Activated T-cell treated with anti-CD3 and anti-CD28 coated beads, Interleukin-2, amount 50 U/mL, for 48 hours (primary cell): ENCODE measurements around the gene GABBR2.

Experiments
- DNase-seq, 2 experiments: peaks; one replicate each; pipeline ENCODE4 v3.0.0-alpha.2; 2020

GABBR2 gene

DNA sequence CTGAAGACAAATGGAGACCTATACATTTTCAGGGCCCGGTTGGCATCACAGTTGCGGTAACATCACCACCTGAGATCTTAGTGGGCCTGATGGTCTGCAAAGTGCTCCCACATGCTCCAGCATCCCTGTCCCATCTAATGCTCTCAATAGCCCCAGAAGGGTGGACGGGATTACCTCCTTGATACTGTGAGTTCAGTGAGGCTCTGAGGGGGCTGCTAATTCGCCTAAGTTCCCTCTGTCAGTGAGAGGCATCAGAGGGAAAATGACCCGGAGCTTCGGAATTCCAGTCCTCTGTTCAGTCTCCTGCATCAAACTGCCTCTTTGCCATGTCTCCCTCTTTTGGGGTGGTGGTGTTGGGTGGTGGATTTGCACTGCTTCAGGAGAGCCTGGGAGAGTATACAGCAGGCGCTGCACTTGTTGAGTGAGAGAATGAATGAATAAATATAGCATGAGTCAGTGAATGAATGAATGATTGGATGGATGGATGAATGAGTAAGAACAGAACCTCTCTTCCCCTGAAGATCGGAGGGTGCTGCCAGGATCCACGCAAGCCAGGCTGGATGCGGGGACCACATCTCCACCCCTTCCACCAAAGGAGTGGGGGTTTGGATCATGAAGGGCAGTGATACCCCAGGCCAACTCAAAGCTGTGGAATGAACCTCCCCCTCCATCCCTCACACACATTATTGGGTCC lies 141.0 kb downstream of the GABBR2 start:
- DNase-seq = no peak

DNA sequence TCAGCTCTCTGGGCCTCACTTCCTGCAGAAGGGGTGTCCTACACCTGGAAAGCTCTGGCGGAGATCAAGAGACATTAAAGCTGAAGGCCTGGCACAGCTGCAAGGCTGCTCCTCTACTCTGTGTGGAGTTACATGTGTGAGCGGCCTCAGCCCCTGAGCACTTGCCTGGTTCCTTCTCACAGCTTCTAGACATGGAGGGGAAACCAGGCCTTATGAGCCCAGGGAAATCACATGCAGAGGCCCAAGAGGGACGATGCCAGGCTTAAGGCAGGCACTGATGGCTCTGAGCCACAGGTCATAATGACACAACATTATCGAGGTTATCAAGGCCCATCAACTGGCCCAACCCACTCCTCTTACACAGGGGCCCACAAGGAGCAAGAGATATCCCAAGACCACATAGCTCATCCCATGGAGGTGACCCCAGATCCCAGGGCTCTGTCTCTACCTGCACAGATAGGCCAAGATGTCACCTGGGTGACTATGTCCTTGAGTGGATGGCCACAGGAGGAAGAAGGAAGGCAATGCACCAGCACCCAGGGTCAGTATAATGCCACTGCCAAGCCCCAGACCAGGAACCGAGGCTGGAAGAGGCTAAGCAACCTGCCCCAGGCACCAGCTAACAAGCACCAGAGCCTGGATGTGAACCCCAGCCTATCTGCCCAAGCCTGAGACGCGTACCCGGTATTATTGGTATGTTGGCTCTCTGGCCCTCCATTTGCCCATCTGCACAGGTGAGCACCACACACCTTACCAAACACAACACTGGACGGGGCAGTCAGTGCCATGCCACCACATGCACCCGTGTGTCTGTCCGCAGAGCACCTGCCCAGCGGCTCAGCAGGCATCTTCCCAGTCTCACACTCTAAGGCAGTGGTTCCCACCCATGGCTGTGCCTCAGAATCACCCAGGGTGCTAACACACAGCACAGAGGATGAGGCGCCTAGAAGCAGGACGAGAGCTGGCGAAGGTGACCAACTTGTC lies 143.3 kb downstream of the GABBR2 start:
- no peak for DNase-seq

DNA sequence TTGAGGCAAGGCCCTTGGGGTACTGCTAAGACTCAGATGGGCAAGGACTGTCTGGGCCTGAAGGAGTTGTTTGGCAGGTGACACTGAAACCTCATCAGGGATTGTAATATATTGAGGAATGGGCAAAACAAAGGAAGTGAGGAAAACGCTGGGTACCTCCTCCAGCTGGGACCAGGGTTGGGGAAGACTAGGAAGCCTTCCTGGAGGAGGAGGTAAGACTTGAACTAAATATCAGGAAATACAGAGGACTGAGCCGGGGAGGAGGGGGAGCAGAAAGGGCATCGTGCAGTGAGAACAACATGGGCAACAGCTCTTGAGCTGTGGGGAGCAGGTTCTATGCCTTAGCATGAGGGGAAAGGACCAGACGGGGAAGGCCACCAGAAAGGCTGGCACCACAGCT lies 144.0 kb downstream of the GABBR2 start:
- no peak for DNase-seq

DNA sequence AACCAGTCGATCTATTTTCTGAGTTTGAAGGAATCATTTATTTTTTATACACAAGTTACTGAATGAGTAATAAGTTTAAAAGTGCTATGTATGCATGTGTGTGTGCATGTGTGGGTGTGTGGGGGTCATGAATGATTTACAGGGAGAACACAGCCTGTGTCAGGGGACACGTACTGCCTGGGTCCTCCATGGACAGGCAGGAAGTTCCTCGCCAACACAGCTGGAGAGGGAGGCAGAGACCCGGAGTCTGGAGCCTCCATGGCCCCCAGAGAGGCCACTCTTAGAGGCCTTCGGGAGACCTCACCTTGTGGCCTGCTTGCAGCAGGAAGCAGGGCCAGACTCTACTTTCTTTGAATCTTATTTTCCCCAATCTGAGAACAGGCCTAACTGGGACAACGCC lies 144.7 kb downstream of the GABBR2 start:
- no peak for DNase-seq

DNA sequence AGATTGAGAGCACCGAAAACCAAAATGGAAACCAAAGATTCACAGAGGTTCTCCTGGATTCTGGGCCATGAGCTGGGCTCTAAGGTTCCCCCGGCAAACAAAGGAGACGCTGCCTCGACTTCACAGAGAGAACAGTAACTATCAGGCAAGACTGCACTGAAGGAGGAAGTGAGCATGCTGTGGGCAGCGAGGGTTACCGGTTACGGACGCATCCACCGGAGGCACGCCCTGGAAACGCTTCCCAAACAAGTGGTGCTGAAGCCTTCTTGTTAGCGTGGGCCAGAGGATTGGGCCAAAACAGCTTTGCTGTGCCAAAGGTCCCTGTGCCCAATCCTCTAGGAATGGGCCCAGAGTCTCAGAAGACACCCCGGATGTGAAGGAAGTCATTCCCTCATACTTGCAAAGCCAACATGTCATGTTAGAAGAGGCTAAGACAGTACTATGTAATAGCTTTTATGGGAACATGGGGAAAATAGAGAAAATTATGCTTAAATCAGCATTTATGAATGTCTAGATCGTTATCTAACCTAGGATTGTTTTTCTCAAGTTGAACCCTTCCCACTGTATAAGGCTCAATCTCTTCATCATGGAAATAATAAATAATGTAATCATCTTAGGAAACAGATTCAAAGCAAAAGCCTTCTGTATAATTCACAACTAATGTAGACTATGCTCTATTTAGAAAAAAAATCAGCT lies 145.4 kb downstream of the GABBR2 start:
- no peak for DNase-seq

DNA sequence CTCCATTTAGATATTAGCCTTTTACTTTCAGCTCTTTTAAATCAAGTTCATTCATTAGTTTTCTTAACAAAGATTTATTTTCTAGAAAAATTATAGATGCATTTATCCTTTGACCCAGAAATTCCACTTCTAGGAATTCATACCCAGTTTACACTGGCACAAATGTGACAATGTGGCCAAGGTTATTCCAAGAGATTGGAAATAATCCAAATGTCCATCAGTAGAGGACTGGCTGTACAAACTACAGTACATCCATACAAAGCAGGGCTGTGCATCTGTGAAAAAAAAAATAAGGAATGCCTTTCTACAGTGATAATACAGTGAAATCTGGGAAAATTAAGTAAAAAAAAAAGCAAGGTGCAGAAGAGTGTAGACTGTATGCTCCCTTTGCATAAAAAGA lies 149.2 kb downstream of the GABBR2 start:
- no peak for DNase-seq

DNA sequence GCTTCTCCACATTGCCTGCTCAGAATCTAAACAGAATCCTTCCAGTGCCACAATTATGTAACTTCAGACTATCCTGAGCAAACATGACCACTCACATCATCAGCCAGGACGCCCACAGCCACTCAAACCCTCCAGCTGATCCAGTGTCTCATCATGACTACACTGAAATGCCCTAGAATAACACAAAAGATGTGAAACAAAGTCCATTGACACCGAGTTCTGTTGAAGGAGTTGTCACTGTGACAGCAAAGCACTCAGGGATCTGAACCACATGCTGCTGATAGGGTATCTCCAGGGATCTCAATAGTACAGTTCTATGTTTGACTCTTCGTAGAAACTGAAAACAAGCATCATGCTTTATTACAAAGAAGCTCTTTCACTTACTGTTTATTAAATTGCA lies 150.2 kb downstream of the GABBR2 start:
- no peak for DNase-seq

DNA sequence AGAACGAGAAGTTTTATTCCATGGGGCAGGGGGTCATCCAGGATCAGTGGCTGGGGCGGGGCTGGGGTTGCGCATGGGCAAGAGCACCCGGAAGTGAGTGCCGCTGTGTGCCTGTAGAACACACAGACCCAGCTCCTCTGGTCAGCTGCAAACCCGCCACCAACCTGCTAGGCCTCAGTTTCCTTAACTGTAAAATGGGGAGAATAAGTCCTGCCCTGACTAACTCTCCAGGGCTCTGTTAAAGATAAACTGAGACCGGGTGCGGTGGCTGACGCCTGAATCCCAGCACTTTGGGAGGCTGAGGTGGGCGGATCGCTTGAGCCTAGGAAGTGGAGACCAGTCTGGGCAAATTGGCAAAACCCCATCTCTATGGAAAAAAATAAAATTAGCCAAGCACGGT lies 152.2 kb downstream of the GABBR2 start:
- DNase-seq = no peak

DNA sequence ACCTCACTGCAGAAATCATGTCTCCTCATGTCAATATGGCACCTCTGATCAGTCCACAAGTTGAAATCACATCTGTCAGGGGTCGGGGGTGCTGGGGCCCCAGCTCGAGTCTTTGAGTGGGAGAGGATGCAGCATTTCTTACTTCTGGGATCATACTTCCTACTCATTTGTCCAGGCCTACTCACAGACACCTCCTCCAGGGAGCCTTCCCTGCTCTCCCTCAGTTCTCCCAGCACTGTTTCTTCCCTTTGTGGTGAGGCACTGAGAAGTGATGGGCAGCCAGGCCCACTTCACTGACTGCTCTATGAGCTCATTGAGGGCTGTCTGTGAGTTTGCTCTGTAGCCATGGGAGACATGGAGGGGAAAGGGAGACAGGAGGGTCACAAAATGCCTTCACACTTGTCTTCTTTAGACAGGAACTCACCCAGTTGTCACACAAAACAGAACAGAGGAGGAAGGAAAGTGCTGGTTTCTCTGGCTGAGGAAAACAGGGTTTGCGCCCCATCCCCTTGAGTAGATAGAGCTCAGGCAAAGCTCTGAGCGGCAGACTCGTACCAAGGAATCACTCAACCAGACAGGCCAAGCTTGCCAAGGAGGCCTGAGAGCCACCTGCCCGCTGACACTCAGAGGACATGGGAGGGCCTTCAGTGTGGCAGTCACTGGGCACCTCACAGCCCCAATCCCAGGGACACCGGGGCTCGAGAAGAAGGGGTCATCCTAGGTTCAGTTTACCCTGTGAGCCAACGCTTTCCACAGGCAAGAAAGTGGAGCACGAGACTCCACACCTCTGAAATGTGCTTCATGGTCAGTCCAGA lies 152.9 kb downstream of the GABBR2 start:
- DNase-seq = no peak

DNA sequence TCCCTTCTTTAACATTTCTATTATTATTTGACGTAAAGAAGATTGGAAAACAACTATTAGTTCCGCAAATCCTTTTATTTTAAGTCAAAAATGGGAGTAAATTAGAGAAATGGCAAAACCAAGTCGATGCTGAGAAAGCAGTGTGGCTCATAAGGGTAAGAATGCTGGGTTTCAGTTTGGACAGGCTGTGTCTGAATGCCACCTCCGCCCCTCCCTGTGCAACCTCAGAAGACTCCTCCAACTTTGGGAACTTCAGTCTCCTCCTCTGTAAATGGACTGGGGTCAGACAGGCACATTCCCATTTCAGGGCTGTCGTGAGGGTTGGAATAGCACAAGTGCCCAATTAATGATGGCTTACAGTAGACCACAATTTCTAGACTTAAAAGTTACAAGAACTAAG lies 154.0 kb downstream of the GABBR2 start:
- DNase-seq = no peak

DNA sequence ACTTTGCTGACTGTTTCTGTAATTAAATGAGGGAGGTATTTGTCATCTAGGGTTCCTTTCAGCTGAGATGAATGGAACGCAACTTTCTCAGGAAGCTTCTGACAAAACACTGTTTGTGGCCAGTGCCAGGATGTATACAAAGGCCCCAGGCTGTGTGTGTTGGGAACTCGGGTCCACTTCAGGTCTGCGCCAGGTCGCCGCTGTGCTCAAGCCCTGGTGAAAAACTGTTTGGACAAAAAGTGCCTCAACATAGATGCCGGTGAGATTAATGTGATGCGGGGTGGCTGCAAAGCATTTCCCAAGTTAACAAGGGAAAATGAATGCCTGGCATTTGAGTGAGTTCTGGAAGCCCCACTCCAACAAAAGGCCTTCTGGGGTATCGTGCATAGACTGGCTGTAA lies 156.4 kb downstream of the GABBR2 start:
- no peak for DNase-seq

DNA sequence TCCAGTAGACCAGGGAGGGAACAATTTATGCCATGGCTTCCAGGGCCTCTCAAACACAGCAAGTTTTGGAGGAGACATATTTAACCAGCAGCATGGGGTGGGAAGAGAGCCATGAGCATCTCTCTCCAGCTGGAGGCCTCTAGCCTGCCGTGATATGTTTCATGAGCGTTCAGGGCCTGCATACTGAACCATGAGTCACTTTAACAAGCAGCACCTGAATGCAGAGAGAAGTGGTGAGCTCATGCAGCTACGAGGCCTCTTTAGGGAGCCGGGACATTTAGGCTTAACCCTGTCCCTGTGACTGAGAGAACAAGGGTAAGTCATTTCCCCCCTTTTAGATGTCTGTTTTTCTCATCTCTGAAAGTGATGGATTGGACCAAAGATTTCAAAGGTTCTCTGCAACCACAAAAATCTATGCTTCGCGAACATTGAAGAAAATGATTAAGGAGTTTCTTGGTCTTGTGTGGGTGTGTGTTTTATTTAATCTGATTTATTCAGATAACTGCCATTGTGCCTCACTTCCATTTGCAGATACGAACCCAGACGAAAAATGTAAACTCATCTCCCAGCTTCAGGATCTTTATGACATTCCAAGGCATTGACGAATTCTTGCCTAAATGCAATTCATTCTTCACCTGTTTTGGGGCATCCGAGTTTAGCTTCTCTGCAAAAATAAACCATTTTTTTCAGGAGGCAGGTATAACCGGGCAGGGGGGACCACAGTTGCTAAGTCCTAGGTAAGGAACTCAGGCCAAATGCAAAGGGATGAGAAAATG lies 157.0 kb downstream of the GABBR2 start:
- DNase-seq = no peak

DNA sequence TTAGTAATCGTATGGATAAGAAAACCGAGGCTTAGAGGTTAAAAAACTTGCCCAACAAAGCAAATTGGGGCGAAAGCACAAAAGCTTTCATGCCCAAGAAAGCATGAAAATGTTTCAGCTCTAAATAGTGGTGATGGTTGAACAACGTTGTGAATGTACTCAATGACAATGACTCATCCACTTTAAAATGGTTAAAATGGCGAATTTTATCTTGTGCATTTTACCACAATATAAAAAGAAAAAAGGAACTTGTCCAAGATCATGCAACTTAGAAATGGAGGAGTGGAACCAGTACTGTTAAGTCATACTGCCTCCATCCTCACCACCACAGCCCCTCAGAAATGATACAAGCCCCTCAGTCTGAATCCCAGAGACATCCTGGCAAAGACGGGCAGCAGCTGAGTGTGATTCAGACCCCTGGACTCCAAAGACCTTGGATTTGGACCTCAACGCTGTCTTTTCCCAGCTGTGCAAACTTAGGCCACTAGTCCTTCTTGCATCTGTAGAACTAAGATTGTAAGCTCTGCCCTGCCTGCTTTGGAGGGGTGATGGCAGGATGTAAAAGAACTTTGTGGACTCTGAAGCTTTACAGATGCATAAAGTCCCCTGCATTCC lies 158.4 kb downstream of the GABBR2 start:
- no peak for DNase-seq

DNA sequence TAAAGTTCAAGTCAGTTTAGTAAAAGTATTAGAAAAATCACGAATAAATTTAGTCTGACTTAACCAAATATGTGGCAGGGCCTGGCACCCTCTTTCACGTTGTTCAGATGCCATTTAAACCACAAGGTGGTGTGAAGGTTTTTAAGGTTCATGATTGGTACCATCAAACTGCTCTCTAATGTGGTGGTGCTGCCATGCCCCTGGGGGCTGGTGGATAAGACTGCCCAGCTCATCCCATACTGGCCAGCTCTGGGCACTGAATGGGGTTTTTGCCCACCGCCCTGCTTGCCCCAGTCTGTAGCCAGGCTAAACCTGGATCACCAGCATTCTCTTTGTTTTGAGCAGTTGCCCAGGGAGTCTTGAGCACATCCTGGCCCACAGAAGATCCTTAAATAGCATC lies 159.3 kb downstream of the GABBR2 start:
- no peak for DNase-seq

DNA sequence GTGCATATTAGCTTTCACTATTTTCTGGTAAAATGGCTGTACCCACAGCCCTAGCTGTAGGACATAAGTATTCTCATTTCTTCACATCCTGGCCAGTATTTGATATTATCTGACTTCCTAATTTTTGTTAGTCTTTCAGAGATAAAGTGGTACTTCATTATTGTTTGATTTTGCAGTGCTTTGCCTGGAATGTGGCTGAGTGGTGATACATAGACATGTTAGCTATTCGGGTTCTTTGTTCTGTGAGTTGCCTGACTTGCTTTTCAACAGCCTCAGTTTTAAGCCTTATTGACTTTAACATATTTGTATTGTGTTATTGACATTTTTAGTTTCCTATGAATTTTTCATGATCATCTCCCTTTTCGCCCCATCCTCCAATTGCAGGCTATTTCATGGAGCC lies 161.1 kb downstream of the GABBR2 start:
- no peak for DNase-seq

DNA sequence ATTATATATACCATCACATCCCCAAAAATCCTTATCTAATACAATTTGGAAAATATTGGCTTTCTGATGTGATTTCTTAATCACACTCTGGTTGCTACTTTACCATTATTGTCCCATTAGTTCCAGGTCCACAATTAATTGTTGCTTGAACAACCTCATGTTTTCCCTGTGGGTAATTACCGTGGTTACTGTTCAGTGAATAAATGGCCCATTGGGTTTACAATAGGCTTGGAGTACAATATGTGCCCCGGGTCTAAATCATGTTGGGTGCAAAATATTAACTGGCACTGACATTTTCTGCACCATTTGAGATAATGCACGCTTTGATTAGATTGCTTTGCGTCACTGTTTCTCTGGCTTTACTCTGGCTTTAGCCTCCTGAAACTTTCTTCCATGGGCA lies 163.7 kb downstream of the GABBR2 start:
- no peak for DNase-seq

DNA sequence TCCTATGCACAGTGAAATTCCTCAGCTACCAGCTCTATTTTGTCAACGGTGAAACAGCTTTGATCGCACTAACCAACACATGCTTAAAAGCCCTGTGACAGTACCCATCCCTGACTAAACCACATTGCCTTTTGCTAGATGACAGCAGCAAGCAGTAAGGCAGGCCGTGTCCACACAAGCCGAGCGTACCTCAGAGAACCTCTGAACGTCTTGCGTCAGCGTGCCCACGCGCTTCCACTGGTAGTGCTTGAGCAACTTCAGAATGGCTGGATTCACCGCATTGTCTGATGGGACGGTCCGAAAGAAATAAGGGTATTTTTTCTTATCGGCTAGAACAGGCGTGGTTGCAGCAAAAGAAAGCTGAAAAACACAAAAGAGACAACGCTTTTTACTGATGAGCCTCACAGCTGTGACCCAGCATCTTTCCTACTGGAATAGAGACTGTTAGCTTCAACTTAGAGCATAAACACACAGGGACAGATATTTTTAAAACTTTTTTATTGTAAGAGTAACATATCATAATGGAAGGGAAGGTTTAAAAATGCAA lies 167.0 kb downstream of the GABBR2 start:
- no peak for DNase-seq

DNA sequence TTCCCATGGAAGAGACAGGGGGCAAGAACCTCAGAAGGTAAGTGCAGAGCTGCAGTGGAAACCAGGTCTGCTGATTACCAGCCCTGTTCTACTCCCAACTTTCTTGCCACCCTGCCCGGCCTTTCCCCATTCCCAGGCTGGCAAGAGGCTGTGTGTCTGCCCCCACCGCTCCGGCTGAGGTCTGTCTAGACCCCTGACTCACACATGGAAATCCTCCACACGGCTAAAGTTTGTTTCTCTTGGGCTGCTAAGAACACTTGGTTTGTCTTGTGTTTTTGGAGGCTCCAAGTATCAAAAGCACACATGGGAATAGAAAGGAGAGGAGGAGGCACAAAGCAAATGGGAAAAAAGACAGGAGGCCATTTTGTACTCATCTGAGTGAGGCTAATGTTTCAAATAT lies 168.3 kb downstream of the GABBR2 start:
- no peak for DNase-seq

DNA sequence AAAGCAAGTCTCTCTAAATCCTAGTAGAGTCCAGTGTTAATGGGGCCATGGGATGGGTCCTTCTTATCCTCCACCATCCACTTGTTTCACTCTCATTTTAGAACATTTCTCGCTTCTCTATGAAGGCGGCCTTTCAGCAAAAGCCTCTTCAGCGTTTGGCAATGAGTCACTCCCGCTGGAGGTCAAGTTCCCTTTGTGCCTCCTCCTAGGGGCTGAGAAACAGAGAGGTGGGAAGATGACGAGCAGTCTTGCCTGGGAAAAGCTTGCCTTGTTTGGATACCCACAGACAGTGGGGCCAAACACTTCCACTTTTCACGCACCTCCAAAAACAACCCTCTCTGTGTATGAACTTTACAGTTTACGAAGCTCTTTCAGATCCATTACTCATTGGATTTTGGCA lies 168.8 kb downstream of the GABBR2 start:
- no peak for DNase-seq

DNA sequence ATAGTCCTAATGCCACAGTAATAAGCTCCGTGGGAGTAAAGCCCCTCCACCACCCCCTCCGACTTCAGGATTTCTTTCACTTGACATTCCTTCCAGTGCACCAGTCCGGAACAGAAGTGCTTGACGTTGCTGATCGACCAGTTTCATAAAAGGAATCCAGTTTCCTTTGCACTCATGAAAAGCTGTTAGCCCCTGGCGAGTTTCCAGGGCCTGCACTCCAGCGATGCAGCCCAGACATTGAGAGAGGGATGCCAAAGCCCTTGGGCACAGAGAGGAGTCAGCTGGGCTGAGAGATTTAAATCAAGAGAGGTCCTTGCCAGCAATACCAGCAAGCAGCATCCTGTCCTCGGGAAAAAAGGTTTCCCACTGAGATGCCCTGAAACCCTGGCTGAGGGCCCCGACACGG lies 170.1 kb downstream of the GABBR2 start:
- no peak for DNase-seq

DNA sequence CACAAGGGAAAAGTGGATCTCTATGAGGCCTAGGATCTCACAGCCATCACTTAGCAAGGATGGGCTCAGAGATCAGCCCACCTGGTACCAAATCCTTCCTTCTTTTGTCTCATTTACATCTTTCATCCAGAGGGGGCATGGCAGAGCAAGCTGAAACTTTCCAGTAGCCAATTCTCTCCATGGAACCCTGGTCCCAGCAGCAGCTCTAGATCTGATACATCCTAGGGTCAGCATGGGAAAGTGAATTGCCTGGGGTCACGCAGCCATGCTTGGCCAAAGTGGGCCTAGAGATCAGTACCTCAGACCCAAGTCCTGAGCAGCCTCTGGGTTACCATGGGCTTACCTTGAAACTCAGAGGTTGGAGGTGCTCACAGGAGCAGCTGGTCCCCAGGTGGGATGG lies 170.5 kb downstream of the GABBR2 start:
- DNase-seq = no peak
